ENCODE measurements around the gene KNCN.

The KNCN gene

GRCh38 chr1:46544561-46545240 lies 6.7 kb downstream of the KNCN start:
- H3K27me3 ChIP-seq: peaks cover 0 to 14% (median 5%) of the 10 kb centered on the region in 11 experiments; a peak in 6 of 22 replicates
- H4K20me1 ChIP-seq: no peaks in the 10 kb centered on the region
- H3K9me3 ChIP-seq (replicated peaks in 1 of 11): no peaks in the 10 kb centered on the region
- no peaks in the 10 kb centered on the region for H3K36me3 ChIP-seq
- no peak overlapping the region for H3K9ac ChIP-seq
- no peak for TF ChIP-seq Cebpa-rat (IDR thresholded peaks at IDR 0.05)
- peaks cover 0 to 8% (median 4%) of the 10 kb centered on the region in 10 experiments; a peak in 5 of 20 replicates for H3K4me1 ChIP-seq
- H3K4me2 ChIP-seq: no peak overlapping the region
- no peak overlapping the region for H3K4me3 ChIP-seq
- no peak overlapping the region for H3K27ac ChIP-seq

DNA sequence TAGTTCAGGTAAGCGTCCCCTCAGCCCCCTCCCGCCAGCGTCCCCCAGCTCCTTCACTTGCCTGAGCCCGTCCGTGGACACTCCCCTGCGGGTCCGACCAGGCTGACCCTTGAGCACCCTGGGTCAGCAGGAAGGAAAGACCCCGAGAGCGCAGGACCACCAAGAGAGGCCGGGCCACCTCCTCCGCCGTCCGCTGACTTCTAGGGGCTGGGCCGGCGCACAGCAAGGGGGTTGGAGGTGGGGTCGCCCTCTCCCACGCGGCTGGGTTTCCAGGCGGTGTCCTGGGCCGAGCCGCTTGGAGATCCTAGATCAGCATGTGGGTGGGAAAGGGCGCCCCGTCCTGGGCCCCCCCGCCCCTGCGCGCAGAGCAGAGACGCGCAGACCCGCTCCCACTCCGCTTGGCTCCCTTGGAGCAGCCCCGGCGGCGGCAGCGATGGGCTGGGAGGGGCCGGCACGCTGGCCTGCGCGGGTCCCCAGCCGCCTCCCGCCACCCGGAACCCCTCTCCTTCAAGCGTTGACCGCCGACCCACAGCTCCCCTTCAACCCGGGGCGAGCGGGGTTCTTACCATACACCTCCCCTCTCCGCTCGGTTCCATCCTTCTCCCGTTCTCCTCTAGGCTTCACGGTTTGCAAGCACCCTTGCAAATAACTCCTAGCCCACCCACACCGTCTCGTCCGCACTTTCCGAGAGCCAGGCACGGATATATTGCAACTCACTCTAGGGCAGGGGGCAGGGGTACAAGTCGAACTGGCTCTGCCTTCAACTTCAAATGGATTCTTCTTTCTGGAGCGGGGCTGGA lies 7.5 kb downstream of the KNCN start:
- no peaks in the 10 kb centered on the region for H3K9me3 ChIP-seq (replicated peaks in 1 of 11)
- no peak overlapping the region for H3K4me2 ChIP-seq
- H3K4me1 ChIP-seq: 0 out of 20 replicates have a peak, but pooled peaks cover 0 to 5% (median 0%) of the 10 kb centered on the region in 10 experiments
- H4K20me1 ChIP-seq: no peaks in the 10 kb centered on the region
- no peak overlapping the region for H3K27ac ChIP-seq
- no peaks in the 10 kb centered on the region for H3K36me3 ChIP-seq
- peaks cover 0 to 14% (median 5%) of the 10 kb centered on the region in 11 experiments; a peak in 6 of 22 replicates for H3K27me3 ChIP-seq
- H3K9ac ChIP-seq: no peak overlapping the region
- no peak overlapping the region for H3K4me3 ChIP-seq
- TF ChIP-seq Cebpa-rat (IDR thresholded peaks at IDR 0.05): no peak

GRCh38 chr1:46543382-46543760 lies 8.1 kb downstream of the KNCN start:
- Histone ChIP-seq H3K9ac (no peak overlapping the region), H4K20me1 (no peaks in the 10 kb centered on the region), H3K4me2 (no peak overlapping the region), H3K9me3 (replicated peaks in 1 of 11) (no peaks in the 10 kb centered on the region), H3K4me3 (no peak overlapping the region), H3K4me1 (0 out of 20 replicates have a peak, but pooled peaks cover 0 to 5% (median 0%) of the 10 kb centered on the region in 10 experiments), H3K36me3 (no peaks in the 10 kb centered on the region), H3K27ac (no peak overlapping the region), H3K27me3 (peaks cover 0 to 14% (median 5%) of the 10 kb centered on the region in 11 experiments; a peak in 6 of 22 replicates)
- no peak for TF ChIP-seq Cebpa-rat (IDR thresholded peaks at IDR 0.05)

DNA sequence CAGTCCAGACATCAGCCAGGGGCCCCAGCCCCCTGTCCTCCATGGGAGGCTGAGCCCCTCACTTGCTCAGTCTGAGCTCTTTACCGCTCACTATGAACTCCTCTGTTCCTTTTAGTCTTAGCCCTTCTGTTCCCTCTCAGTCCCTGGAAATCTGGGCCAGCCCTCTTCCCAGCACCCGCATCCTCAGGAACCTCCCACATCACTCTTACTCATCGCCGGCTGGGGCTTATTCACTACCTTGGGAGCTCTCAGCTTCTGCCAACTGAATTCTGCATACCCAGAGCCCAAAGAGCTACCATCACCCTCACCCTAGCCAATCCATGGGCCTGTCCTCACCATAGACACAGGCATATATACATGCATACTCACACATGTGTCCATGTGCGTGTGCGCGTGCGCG lies 11.5 kb downstream of the KNCN start:
- Histone ChIP-seq H3K36me3 (no peaks in the 10 kb centered on the region), H3K9me3 (replicated peaks in 1 of 11) (peaks cover 0 to 11% (median 4%) of the 10 kb centered on the region in 11 experiments; a peak in 8 of 22 replicates), H3K27me3 (peaks cover 4 to 23% (median 13%) of the 10 kb centered on the region in 11 experiments)

DNA sequence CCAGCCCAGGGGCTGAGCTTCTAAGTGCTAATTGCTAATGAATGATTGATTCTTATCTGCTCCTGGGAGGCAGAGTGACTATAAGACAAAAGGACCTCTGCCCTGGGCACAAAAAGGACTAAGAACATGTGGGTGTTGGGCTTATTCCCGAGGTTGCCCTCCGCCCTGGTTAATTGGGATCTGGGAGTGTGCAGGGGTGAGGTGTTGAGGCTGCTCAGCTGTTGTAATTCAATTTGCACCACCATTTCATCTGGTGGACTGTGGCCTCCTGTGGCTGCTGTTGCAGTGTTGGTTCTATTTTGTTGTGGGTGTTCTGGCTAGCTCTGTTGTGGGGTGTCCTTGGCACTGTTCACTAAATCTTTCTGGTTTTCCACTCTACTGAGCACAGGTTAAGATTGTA lies 13.3 kb downstream of the KNCN start:
- no peak for TF ChIP-seq Cebpa-rat (IDR thresholded peaks at IDR 0.05)
- no peaks in the 10 kb centered on the region for H3K36me3 ChIP-seq
- peaks cover 22 to 34% (median 26%) of the 10 kb centered on the region in 11 experiments for H3K27me3 ChIP-seq
- H3K4me1 ChIP-seq: peaks cover 0 to 6% (median 4%) of the 10 kb centered on the region in 10 experiments; a peak in 10 of 20 replicates
- H3K9me3 ChIP-seq (replicated peaks in 1 of 11): peaks cover 0 to 11% (median 4%) of the 10 kb centered on the region in 11 experiments; a peak in 8 of 22 replicates
- peaks cover 0 to 12% (median 0%) of the 10 kb centered on the region in 11 experiments; a peak in 4 of 22 replicates for H4K20me1 ChIP-seq
- no peak overlapping the region for H3K27ac ChIP-seq
- no peak overlapping the region for H3K4me3 ChIP-seq
- H3K4me2 ChIP-seq: no peak overlapping the region
- H3K9ac ChIP-seq: no peak overlapping the region

More for the DNA sequence above, 11.5 kb downstream of the KNCN start:
- Histone ChIP-seq H4K20me1 (no peaks in the 10 kb centered on the region), H3K4me3 (no peak overlapping the region), H3K27ac (no peak overlapping the region), H3K9ac (no peak overlapping the region), H3K4me2 (no peak overlapping the region), H3K4me1 (no peaks in the 10 kb centered on the region)
- TF ChIP-seq Cebpa-rat (IDR thresholded peaks at IDR 0.05): no peak

GRCh38 chr1:46537651-46538050 lies 13.8 kb downstream of the KNCN start:
- no peak overlapping the region for H3K4me3 ChIP-seq
- H3K27me3 ChIP-seq: peaks cover 27 to 39% (median 31%) of the 10 kb centered on the region in 11 experiments
- H3K36me3 ChIP-seq: no peaks in the 10 kb centered on the region
- H3K4me2 ChIP-seq: no peak overlapping the region
- H4K20me1 ChIP-seq: peaks cover 0 to 12% (median 0%) of the 10 kb centered on the region in 11 experiments; a peak in 6 of 22 replicates
- no peak overlapping the region for H3K9ac ChIP-seq
- no peak overlapping the region for H3K27ac ChIP-seq
- H3K4me1 ChIP-seq: peaks cover 0 to 9% (median 6%) of the 10 kb centered on the region in 10 experiments; a peak in 10 of 20 replicates
- peaks cover 0 to 11% (median 4%) of the 10 kb centered on the region in 11 experiments; a peak in 8 of 22 replicates for H3K9me3 ChIP-seq (replicated peaks in 1 of 11)
- TF ChIP-seq Cebpa-rat (IDR thresholded peaks at IDR 0.05): no peak

DNA sequence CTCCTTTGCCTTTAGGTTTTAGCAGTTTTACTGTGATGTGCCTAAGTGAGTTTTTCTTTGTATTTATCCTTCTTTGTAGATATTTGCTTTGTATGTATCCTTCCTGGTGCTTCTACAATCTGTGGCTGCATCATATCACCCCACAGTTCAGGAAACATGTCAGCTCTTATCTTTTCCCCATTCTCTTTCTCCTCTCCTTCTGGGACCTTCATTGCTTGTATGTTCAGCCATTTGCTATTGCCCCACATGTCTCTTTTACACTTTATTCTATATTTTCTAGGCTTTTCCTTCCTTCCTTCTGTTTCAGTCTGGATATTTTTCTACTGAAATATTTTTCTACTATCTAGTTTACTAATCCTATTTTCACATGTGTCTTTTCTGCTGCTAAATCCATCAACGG lies 14.9 kb downstream of the KNCN start:
- no peaks in the 10 kb centered on the region for H3K36me3 ChIP-seq
- H3K9me3 ChIP-seq (replicated peaks in 1 of 11): peaks cover 0 to 11% (median 4%) of the 10 kb centered on the region in 11 experiments; a peak in 8 of 22 replicates
- no peak overlapping the region for H3K27ac ChIP-seq
- H4K20me1 ChIP-seq: peaks cover 0 to 23% (median 5%) of the 10 kb centered on the region in 11 experiments; a peak in 7 of 22 replicates
- peaks cover 38 to 50% (median 42%) of the 10 kb centered on the region in 11 experiments for H3K27me3 ChIP-seq
- peaks cover 0 to 10% (median 6%) of the 10 kb centered on the region in 10 experiments; a peak in 10 of 20 replicates for H3K4me1 ChIP-seq
- H3K4me2 ChIP-seq: no peak overlapping the region
- H3K9ac ChIP-seq: no peak overlapping the region
- no peak for TF ChIP-seq Cebpa-rat (IDR thresholded peaks at IDR 0.05)
- no peak overlapping the region for H3K4me3 ChIP-seq

GRCh38 chr1:46535063-46535462 lies 16.4 kb downstream of the KNCN start:
- peaks cover 0 to 10% (median 6%) of the 10 kb centered on the region in 10 experiments; a peak in 10 of 20 replicates for H3K4me1 ChIP-seq
- H4K20me1 ChIP-seq: peaks cover 0 to 23% (median 5%) of the 10 kb centered on the region in 11 experiments; a peak in 7 of 22 replicates
- H3K9ac ChIP-seq: no peak overlapping the region
- TF ChIP-seq Cebpa-rat (IDR thresholded peaks at IDR 0.05): no peak
- H3K27me3 ChIP-seq: peaks cover 43 to 65% (median 56%) of the 10 kb centered on the region in 11 experiments
- peaks cover 0 to 11% (median 4%) of the 10 kb centered on the region in 11 experiments; a peak in 8 of 22 replicates for H3K9me3 ChIP-seq (replicated peaks in 1 of 11)
- no peak overlapping the region for H3K4me3 ChIP-seq
- H3K36me3 ChIP-seq: no peaks in the 10 kb centered on the region
- no peak overlapping the region for H3K27ac ChIP-seq
- no peak overlapping the region for H3K4me2 ChIP-seq
